GM12874 (cell line): Measurements from ENCODE around the gene DGUOK.

Experiments used
- CTCF ChIP-seq: IDR thresholded peaks from 2 replicates; pipeline ENCODE4 v1.5.1; 2011; ENCODE audit warnings: low read depth, mild to moderate bottlenecking, control low read depth, low read length, moderate library complexity; ENCODE audit not compliant: insufficient read depth

Gene DGUOK

GRCh38 chr2:73926493-73927327 is at the start of gene DGUOK:
Gene DGUOK, plus strand, starts transcription at chr2:73926880. Its CDS starts 31 bp downstream, at chr2:73926911.
- no peak for TF ChIP-seq CTCF

GRCh38 chr2:73877071-73877802 is 49.4 kb upstream of the DGUOK start:
- no peak for TF ChIP-seq CTCF

DNA sequence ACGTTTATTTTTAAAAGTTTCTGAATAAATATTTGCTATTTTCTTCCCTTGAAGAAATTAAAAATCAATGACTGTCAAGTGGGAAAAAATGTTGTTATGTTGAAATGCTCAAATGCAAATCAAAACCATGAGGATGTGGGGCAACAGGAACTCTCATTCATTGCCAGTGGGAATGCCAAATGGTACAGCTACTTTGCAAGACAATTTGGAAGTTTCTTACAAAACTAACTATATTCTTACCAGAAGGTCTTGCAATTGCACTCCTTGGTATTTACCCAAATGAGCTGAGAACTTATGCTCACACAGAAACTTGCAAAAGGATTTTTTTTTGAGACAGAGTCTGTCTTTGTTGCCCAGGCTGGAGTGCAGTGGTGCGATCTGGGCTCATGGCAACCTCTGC is 41.3 kb upstream of the DGUOK start:
- no peak for TF ChIP-seq CTCF

DNA sequence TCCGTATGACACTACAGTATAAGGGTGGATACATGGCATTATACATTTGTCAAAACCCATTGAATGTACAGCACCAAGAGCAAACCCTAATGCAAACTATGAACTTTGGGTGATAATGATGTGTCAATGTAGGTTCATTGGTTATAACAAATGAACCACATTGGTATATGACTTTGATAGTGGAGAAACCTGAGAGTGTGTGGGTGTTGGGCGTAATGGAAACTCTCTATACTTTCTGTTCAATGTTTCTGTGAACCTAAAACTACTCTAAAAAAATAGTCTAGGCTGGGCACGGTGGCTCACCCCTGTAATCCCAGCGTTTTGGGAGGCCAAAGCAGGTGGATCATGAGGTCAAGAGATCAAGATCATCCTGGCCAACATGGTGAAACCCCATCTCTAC is 40.3 kb upstream of the DGUOK start:
- TF ChIP-seq CTCF, result no peak

DNA sequence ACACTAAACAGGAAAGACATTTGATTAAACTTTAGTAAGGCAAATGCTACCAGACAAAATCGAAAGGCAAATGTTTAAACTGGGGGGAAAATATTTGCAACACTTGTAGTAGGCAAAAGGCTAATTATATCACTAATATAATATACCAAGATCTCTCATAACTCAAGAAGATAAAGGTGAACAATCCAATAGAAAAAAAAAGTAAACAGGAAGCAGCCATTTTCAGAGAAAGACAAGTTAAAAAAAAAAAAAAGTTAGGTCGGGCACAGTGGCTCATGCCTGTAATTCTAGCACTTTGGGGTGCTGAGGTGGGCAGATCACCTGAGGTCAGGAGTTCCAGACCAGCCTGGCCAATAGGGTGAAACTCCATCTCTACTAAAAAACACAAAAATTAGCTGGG is 38.3 kb upstream of the DGUOK start:
- no peak for TF ChIP-seq CTCF

DNA sequence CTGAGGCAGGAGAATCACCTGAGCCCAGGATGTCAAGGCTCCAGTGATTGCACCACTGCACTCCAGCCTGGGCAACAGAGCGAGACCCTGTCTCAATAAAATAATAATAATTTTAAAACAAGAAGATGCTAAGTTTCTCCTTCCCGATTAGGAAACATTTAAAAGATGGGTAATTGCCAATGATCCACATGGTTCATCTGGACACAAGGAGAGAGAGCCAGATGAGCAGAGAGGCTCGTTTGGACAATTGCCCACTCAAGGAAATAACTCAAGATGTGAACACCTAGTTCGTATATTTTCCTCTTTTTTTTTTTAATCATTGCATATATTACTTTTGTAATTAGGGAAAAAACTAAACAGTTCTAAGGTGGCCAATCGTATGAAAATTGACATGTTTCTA is 37.5 kb upstream of the DGUOK start:
- TF ChIP-seq CTCF, result no peak

DNA sequence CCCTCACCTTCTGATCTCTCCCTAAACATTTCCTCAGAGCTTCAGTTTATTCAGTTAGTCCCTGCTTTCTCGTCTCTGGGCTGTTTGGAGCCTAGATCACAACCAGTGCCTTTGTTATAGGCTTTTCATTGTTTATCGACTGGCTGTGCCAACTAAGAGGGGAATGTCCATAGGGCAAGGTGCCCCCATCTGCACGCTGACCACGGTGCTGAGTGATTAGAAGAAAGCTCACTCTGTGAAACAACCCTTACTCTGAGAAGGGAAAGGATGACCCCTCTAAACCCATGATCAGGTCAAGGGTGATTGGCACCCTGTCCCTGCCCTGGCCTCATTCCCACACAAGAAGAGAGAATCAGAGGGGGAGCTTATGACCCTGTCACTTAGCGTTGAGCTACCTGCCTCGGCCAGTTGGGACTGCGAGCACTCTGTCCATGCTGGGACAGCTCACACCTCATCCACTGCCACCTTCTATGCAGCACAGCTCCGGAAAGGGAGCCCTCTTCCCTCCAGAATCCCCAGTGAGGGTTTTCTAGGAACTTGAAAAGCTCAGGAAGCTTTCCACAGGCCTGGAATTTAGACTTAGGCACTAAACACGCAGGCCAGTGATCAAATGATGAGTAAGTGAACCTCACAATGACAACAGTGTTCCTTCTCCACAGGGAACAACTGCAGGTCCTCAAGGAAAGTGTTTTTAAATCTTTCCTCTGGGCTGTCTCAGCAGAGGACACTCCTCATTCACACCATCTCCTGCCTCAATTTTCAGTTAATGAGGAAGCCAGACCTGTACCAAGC is 36.2 kb upstream of the DGUOK start:
- no peak for TF ChIP-seq CTCF
